HG03460 (cell line): ENCODE results near the gene POLR1A.

ENCODE experiments used
- ATAC-seq: cut with Tn5 transposase; IDR thresholded peaks from one replicate; pipeline ENCODE4 v1.9.1; 2021; ENCODE audit not compliant: unreplicated experiment

The POLR1A gene

GRCh38 chr2:86105252-86105968, at the start of gene POLR1A:
Gene POLR1A (minus strand): TSS chr2:86105886. CDS start chr2:86105776, 110 bp downstream.
- peak; percentile 75 for ATAC-seq

GRCh38 chr2:86150502-86150901, 44.8 kb upstream of the POLR1A start:
- ATAC-seq = no peak

- ATAC-seq = no peak
Measured at GRCh38 chr2:86147793-86148192, 42.1 kb upstream of the POLR1A start.

GRCh38 chr2:86143926-86144685, 38.4 kb upstream of the POLR1A start:
- ATAC-seq = no peak

- no peak for ATAC-seq
Measured at GRCh38 chr2:86143307-86143706, 37.6 kb upstream of the POLR1A start.

GRCh38 chr2:86142436-86143257, 37.0 kb upstream of the POLR1A start:
- no peak for ATAC-seq

- no peak for ATAC-seq
Measured at GRCh38 chr2:86140969-86141392, 35.3 kb upstream of the POLR1A start.

- ATAC-seq = no peak
Measured at GRCh38 chr2:86139981-86140380, 34.3 kb upstream of the POLR1A start.

GRCh38 chr2:86138736-86139625, 33.3 kb upstream of the POLR1A start:
- no peak for ATAC-seq

- ATAC-seq = no peak
Measured at GRCh38 chr2:86136141-86136540, 30.5 kb upstream of the POLR1A start.

- ATAC-seq = no peak
Measured at GRCh38 chr2:86135653-86136052, 30.0 kb upstream of the POLR1A start.

GRCh38 chr2:86134709-86135108, 29.0 kb upstream of the POLR1A start:
- ATAC-seq = no peak

- ATAC-seq = no peak
Measured at GRCh38 chr2:86124683-86125082, 19.0 kb upstream of the POLR1A start.

- no peak for ATAC-seq
Measured at GRCh38 chr2:86123328-86123925, 17.7 kb upstream of the POLR1A start.

GRCh38 chr2:86118130-86118529, 12.4 kb upstream of the POLR1A start:
- no peak for ATAC-seq

- no peak for ATAC-seq
Measured at GRCh38 chr2:86107031-86107430, 1.3 kb upstream of the POLR1A start.

GRCh38 chr2:86105969-86106945, 571 bp upstream of the POLR1A start, which contains the start of gene PTCD3:
Gene PTCD3 (plus strand): TSS chr2:86106235. CDS start chr2:86106248, 13 bp downstream.
- peak; percentile 85 for ATAC-seq

GRCh38 chr2:86102157-86102556, 3.5 kb downstream of the POLR1A start:
- no peak for ATAC-seq

GRCh38 chr2:86097913-86098312, 7.8 kb downstream of the POLR1A start:
- ATAC-seq = no peak
